ENCODE results near the gene DCAF6.

DNA sequence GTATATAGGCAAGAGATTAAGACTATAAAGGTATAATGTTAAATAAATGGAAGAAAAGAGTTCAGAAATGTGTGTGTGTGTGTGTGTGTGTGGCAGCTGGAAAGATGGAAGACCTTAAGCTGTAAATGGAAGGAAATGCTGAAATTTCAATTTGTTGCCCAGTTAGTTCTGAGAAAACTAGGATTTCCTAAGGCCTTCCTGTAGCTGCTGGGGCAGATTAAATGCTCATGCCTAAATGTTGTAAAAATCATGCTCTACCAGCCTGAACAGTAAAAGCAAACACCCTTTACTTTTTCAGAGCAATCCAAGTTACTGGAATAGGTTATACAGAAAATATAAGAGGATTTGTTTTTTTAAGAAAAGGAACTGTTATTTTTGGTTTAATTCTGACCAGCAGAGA, 30.8 kb upstream of the DCAF6 start:
- TF ChIP-seq EZH2 (IDR thresholded peaks at IDR 0.05), result no peak
- TF ChIP-seq, protein P1, sequence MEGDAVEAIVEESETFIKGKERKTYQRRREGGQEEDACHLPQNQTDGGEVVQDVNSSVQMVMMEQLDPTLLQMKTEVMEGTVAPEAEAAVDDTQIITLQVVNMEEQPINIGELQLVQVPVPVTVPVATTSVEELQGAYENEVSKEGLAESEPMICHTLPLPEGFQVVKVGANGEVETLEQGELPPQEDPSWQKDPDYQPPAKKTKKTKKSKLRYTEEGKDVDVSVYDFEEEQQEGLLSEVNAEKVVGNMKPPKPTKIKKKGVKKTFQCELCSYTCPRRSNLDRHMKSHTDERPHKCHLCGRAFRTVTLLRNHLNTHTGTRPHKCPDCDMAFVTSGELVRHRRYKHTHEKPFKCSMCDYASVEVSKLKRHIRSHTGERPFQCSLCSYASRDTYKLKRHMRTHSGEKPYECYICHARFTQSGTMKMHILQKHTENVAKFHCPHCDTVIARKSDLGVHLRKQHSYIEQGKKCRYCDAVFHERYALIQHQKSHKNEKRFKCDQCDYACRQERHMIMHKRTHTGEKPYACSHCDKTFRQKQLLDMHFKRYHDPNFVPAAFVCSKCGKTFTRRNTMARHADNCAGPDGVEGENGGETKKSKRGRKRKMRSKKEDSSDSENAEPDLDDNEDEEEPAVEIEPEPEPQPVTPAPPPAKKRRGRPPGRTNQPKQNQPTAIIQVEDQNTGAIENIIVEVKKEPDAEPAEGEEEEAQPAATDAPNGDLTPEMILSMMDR (IDR thresholded peaks at IDR 0.05), result no peak
